NCI-H1048 (cell line): ENCODE results near the gene LDB3.

Experiments used
- DNase-seq: peaks from one replicate; lab custom pipeline; 2025; lab: John Stamatoyannopoulos, UW

LDB3 gene

DNA sequence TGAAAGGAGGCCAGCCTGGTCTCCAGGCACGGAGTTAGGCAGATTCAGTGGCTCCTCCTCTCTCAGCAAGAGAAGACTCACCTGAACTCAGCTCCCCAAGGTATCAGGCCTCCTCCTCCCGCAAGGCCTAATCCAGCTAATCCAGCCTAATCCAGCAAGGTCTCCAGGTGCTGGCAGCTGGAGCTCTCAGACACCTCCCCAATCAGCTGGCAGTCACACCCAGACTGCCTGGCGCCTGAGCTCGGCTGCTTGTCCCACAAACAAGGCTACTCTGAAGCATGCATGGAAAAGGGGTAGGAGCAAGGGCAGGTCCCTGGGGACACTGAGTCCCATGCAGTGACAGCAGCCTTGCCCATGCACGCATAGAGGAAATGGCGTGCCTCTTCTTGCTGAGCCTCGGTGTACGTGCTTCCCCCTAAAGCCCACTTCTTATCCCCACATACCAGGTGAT, 17.3 kb upstream of the LDB3 start:
- no peak for DNase-seq

DNA sequence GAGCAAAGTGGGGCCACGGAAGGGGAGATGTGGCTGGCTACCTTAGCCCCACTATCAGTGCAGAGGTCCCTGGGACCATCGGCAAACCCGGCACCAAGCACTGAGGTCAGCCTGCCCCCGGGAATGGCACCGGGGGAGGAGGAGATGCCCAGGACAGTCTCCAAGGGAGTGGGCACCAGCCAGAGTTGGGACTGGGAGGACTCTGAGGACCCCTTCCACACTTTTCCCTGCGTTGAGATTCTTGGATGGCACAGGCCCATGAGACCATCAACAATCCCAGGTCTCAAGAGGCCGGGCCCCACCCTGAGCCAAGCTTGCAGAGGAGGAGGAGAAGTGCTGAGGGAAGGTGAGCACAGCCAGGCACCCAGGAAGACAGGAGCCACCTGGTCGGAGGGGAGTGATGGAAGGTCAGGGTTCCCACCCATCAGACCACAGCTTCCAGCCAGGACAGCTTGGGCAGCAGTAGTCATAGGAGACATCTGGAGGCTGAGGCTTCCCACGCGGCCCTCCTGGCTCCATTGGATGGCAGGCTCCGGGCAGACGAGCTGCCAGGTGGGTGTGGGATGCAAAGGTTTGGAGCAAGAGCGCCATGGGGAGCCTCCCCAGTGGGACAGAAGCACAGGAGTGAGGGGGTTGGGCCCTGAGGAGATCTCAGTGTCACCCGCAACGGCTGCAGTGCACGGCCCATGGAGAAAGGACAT, 16.5 kb upstream of the LDB3 start:
- DNase-seq, result no peak

DNA sequence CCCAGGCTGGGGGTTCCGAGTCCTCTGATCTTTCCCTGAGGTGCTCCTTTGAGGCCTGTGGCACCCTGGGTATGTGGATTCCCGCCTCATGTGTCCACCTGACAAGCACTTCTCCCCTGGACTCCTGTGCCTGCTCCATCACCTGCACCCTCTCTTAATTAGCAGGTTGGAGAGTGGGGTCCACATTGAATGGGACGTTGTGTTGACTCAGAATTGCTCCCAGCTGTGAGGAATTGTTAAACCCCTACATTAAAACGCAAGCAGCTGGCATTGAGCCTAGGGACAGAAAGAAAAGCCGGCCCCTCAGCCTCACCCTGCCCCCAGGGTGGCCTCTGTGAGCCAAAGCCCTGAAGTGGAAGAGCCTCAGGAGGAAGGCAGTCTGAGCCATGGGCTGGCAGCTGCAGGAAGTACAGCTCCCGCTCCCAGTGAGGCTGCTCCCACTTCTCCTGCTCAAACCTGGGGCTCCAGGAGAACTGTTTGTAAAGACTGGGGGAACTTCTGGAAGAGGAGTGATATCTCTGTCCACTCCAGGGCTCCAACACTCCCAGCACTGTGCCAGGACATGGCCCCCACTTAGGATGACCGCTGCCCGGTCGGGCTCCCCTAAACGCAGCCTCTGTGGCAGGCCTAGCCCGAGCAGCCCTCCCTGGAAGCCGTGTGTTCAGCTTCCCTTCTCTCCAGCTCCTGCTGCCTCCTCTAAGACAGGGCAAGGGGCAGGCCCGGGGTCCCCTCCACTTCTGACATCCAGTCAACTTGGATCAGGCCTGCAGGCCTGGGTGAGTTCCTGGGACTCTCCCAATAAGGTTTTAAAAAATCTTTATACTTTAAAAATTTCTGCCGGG, 15.7 kb upstream of the LDB3 start:
- no peak for DNase-seq

DNA sequence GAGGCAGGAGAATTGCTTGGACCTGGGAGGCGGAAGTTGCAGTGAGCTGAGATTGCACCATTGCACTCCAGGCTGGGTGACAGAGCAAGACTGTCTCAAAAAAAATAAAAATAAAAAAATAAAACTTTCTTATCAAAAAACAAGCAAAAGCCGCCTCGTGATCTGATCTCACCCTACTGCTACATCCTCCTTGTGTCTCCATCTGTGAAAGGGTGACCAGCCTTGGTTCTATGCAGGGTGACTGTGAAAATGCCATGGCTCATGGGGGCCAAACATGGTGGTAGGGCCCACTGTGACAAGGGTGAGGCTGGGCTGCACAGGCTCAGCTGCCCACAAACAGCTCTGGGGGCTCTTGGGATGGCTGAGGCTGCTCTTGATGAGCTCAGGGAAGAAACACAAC, 14.9 kb upstream of the LDB3 start:
- DNase-seq, result no peak

DNA sequence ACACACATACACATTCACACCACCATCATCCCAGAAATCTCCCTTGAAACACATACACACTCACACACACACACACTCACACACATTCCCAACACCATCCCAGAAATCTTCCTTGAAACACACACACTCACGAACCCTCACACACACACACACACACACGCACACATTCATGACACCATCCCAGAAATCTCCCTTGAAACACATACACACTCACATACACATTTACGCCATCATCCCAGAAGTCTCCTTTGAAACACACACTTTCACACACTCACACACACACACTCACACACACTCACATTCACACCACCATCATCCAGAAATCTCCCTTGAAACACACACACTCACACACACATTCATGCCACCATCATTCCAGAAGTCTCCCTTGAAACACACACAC, 14.3 kb upstream of the LDB3 start:
- no peak for DNase-seq

DNA sequence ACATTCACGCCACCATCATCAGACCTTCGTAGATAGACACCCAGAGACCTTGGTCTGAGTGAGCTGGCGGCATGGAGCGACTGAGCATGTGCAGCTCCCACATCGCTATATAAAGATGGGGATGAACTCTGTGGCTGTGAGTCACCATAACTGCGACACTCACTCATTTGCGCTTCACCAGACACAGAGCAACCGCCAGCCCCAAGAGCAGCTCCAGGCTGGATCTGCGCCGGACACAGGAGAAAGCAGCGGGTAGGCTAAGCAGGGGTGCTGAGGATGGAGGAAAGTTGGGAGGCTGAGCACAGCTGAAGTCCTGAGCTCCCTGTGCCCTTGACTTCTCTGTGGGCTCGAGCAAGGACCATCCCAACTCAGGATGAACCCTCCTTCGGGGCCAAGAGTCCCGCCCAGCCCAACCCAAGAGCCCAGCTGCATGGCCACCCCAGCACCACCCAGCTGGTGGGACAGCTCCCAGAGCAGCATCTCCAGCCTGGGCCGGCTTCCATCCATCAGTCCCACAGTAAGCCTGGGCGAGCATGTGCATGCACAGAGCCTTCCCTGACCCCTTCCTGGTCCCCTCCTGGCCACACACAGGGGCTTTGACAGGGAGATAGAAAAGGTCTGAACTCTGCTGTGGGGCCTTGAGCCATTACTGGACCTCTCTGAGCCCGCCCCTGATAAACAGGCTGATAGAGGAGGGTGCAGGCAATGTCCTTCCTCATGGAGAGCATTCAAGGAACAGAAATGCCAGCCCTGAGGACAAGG, 13.7 kb upstream of the LDB3 start, which contains the start of gene OPN4:
Gene OPN4 (plus strand): TSS at position 137 of the 762 bp plus-strand sequence. CDS start 237 bp downstream, at position 374.
- DNase-seq, result no peak

DNA sequence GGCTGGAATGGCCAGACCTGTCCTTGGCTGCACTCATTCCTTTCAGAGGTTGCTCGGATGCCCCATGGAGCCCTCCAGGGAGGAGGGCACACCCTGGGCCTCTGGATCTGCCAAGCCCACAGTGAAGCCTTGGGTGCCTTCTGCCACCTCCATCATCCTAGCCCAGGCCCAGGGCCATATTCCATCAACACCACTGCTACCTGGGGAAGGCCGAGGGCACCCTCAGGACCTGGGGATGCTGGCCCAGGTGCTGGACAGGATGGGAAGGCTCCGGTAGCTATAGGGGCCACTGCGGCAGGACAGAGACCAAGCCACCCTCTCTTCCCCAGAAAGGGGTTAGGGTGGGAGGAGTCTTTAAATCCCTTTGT, 13.2 kb upstream of the LDB3 start:
- no peak for DNase-seq

DNA sequence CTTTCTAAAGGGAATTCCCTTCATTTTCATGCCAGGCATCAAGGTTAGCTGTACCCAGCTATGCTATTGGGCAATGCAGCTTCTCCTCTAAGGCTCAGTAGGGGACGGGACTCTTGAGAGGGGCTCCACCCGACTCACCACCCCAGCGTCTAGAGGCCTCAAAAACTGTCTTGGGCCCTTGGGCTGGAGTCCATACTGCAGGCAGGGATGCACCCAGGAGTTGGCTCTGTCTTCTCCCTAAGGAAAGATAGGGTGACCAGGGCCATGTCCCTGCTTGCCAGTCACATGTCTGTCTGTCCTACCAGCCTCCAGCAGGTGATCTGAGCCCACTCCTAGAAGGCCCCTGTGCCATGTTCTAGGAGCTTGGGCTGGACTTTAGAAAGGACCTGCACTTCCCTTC, 12.7 kb upstream of the LDB3 start:
- no peak for DNase-seq

DNA sequence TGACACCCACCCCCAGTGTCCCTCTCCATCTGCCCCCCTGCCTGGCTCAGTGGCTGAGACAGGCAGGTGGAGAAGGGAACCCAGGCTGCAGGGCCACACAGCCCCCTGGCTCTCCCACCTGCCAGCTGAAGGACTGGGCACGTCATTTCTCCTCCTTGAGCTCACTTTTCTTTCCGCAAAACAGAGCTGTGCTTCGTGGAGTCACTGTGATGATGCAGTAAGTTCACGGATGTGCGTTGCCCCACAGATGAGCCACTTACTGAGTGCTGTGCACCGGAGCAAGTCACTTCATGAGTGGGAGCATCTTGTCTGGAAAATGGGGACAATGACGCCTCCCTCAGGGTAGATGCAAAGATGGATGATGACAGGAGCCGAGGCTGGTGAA, 11.3 kb upstream of the LDB3 start:
- no peak for DNase-seq

DNA sequence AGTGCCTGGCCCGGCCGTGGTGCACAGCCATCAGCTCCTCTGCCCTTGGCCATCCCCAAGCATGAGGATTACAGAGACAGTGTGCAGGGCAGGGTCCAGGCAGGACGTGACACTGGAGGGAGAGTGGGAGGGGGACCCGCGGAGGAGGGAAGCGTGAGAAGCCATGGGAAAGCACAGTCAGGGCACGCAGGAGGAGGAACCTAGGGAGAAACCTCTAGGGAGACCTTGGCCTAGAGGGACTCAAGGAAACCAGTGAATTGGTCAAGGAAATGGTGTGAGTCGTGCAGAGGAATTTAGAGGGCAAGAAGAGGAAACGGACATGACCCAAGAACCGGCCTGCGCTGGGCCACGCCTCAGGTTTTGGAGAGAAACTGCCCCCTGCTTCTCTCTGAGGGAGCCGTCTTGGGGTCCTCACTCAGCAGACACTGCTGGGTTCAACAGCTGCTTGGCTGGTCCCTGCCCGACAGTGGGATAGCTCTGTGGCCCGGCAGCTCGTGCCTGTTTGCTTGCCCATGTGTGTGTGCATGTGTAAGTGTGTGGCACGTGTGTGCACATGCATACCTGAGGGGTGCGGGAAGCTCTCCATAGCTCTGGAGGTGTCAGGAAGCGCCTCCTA, 10.8 kb upstream of the LDB3 start:
- no peak for DNase-seq

DNA sequence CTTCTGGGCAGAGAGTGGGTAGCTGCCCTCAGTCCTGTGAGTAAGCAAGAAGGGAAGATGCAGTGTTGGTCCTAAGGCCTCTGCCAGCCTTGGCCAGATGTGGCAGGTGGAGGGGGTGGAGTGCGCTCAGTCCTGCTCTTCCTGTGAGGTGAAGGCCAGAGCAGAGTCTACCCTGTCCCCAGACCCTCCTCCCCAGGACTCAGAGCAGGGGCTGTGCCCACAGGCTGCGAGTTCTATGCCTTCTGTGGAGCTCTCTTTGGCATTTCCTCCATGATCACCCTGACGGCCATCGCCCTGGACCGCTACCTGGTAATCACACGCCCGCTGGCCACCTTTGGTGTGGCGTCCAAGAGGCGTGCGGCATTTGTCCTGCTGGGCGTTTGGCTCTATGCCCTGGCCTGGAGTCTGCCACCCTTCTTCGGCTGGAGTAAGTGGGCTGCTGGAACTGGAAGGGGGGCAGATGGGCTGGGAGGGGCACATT, 10.0 kb upstream of the LDB3 start:
- DNase-seq, result no peak

DNA sequence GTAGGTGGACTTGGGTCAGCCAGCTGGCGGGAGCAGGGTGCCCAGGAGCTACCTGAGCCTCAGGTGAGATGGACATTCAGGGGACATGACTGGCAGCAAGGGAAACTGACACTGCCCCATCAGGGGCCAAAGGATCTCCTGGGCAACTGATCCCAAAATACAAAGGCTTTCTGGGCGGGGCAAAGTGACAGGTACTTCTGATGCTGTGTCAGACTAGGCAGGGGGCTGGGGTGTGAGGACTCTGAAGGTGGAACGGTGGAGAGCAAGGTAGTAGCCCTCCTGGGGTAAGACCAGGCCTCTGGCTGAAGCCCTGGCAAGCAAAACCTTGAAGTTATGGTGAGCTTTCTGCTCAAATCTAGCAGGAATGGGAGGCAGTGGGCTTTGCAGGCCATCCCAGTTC, 9.6 kb upstream of the LDB3 start:
- DNase-seq, result no peak

DNA sequence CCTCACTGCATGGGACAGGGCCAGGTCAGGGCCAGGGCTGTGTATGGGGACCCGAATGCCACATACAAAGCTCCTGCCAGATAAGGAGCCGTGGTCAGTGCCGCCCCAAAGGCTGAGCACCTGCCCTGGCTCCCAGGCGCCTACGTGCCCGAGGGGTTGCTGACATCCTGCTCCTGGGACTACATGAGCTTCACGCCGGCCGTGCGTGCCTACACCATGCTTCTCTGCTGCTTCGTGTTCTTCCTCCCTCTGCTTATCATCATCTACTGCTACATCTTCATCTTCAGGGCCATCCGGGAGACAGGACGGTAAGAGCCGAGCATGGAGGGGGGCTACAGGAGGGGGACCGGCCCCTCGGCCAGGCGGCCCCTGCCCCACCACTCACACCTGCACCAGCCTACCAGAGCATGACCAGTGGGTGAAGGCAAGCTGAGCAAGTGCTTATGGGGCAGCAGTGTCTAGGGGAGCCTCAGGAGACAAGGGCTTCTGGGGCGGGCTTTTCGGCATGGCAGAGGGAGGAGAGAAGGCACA, 9.1 kb upstream of the LDB3 start:
- no peak for DNase-seq

DNA sequence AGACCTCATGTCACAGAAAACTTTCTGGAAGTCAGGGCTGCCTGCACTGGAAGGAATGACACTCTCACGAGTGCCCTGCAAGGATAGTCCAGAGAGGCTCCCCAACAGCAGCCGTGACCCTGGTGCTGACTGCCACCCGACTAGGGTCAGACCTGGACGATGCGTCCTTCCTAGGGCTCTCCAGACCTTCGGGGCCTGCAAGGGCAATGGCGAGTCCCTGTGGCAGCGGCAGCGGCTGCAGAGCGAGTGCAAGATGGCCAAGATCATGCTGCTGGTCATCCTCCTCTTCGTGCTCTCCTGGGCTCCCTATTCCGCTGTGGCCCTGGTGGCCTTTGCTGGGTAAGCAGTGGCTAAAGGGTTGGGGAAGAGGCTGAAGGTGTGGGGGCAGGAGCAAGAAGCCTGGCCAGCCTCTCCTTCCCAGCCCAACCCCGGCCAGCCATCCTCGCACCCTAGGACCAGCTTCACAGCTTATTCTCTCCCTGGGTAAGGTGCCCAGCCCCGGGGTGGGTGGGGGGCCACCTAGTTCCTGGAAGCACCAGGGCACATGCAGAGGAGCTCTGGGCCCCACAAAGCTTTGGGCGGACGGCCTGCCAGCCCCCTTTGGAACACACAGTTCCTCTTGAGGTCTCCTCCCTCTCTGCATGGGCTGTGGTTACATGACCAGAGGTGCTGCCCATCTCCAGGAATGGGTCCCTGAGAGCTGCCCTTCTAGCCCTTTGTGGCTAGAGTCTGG, 8.4 kb upstream of the LDB3 start:
- no peak for DNase-seq

DNA sequence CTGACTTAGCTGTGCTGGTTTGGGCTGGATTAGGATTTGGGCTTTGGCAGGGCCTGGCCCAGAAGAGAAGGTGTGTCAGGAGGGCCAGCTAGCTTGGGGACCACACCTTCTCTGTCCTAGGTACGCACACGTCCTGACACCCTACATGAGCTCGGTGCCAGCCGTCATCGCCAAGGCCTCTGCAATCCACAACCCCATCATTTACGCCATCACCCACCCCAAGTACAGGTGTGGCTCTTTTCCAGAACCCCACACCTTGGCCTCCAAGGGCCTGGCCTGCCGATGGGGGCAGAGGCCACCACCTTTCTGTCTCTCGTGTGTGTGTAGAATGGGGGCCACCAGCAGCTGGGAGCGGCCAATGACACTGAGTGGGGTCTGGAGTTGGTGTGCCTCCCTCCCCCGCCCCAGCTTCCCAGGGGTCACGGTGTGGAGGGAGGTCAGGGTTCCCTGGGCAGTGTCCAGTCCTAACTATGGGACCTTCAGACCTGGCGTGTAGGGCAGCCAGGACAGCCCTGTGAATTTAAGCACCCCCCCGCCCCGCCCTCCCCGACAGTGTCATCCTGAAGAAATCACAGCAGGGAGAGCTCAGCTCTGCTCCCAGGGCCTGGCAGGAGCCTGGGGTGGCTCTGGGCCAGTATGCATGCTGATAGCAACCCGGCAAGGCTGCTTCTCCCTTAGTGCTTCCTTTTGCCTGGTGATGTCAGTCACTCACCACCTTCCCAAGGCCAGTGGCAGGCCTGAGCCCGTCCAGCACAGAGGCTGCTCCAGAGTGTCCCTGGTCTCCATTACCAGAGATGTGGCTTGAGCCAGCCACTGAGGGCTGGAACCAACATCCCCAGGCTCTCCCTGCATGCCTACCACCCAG, 6.9 kb upstream of the LDB3 start:
- no peak for DNase-seq

DNA sequence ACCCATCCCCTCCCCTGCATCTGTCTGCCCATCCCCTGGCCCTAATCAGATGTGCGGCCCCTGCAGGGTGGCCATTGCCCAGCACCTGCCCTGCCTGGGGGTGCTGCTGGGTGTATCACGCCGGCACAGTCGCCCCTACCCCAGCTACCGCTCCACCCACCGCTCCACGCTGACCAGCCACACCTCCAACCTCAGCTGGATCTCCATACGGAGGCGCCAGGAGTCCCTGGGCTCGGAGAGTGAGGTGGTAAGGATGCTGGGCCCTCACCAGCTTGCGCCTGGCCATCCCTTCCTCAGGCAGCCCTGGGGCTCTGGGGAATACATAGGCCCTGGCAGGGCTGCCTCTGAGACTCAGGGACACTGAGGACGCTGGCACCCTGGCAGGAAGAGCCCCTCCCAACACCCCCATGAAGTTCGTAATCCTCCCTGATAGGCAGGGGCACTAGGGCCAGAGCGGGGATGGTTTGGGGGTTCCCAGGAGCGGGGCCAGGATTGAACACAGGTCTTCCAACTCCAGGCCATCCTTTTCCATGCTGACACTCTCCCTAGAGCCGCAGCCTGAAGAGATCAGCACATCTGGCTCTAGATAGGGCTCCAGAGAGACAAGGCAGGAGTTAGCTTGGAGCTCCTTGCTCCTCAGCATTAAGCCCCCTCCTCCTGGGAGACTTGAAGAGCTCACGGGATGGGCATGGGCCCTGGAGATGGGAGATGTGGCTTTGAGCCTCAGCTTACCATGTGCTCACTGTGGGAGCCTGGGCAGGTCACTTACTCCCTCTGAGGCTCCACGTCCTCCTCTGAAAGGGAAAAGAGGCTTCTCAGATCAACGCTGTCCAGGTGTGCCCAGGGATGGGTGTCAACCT, 5.9 kb upstream of the LDB3 start:
- no peak for DNase-seq

DNA sequence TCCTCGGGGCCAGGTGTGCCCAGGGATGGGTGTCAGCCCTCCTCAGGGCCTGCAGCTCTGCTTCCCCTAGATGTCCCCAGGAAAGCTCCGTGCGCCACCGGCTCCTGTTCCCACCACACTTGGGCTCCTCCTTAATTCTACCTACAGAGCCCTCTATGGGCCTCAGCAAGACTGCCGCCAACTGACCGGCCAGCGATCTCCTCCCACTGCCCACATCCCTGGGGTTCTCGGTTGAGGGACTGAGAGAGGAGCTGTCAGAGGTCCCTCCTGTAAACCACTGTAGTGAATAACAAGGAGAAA, 5.3 kb upstream of the LDB3 start:
- no peak for DNase-seq

DNA sequence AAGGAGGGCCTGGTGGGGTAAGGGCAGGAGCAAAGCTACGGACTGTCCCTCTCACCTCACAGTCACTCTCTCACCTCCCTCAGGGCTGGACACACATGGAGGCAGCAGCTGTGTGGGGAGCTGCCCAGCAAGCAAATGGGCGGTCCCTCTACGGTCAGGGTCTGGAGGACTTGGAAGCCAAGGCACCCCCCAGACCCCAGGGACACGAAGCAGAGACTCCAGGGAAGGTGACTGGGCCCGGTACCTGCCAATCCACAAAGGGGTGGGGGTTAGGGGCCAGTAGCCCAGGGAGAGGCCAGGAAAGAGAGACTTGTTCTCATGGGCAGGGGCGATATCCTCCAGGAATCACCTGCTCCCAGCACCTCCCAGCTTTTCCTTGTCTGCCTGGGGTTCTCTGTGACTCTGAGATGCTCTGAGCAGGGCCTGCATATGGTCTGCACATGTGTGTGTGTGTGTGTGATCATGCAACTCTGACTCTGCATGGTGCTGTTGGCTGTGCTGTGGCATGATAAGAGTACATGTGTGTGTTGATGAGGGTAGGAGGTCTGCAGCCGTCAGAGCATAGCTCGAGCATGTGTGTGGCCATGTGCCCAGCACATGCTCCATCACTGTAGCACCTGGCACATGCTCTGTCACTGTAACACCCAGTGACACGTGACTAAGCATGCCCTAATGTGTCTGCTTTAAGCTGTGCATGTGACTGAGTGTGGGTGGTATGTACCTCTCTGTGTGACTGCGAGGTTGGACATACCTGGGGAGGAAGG, 4.6 kb upstream of the LDB3 start:
- DNase-seq, result no peak
